Measurements from ENCODE around the gene MPP1. TPM values are rescaled to one million over a fixed set of nuclear protein-coding genes. Genes with fewer than 3 reads are reported as not detected.

The MPP1 gene
- total RNA-seq, 1 donor from 2014 or later = 13.3 TPM

- Mint-ChIP-seq H3K36me3 (ENCODE audit: low read depth) (no peaks in the 10 kb centered on the region), H3K4me1 (ENCODE audit: low read depth) (peaks cover under 1% of the 10 kb centered on the region), H3K4me3 (ENCODE audit: unreplicated experiment) (no peak overlapping the region), H3K9me3 (ENCODE audit: low read depth) (peaks cover 24% of the 10 kb centered on the region), H3K27me3 (ENCODE audit: low read depth) (no peaks in the 10 kb centered on the region), H3K27ac (ENCODE audit: unreplicated experiment) (no peak overlapping the region)
- TF ChIP-seq CTCF (IDR thresholded peaks at IDR 0.05) = no peak
- no peak for DNase-seq (ENCODE audit: low spot score)
These were observed 13.8 kb downstream of the MPP1 start for GRCh38 chrX:154791467-154791866.

GRCh38 chrX:154785716-154786115 is 19.6 kb downstream of the MPP1 start:
- peaks cover 7% of the 10 kb centered on the region for H3K36me3 Mint-ChIP-seq (ENCODE audit: low read depth)
- H3K9me3 Mint-ChIP-seq (ENCODE audit: low read depth) = peaks cover 15% of the 10 kb centered on the region
- no peaks in the 10 kb centered on the region for H3K4me1 Mint-ChIP-seq (ENCODE audit: low read depth)
- no peak overlapping the region for H3K4me3 Mint-ChIP-seq (ENCODE audit: unreplicated experiment)
- H3K27me3 Mint-ChIP-seq (ENCODE audit: low read depth) = no peaks in the 10 kb centered on the region
- no peak for DNase-seq (ENCODE audit: low spot score)
- H3K27ac Mint-ChIP-seq (ENCODE audit: unreplicated experiment) = no peak overlapping the region
- TF ChIP-seq CTCF (IDR thresholded peaks at IDR 0.05) = no peak

- no peak for DNase-seq (ENCODE audit: low spot score)
- Mint-ChIP-seq H3K9me3 (ENCODE audit: low read depth) (peaks cover 11% of the 10 kb centered on the region), H3K27ac (ENCODE audit: unreplicated experiment) (no peak overlapping the region), H3K36me3 (ENCODE audit: low read depth) (peaks cover 7% of the 10 kb centered on the region), H3K4me1 (ENCODE audit: low read depth) (no peaks in the 10 kb centered on the region), H3K4me3 (ENCODE audit: unreplicated experiment) (no peak overlapping the region), H3K27me3 (ENCODE audit: low read depth) (no peaks in the 10 kb centered on the region)
- no peak for TF ChIP-seq CTCF (IDR thresholded peaks at IDR 0.05)
These were observed 20.9 kb downstream of the MPP1 start for GRCh38 chrX:154784149-154784995.

GRCh38 chrX:154780968-154781367 is 24.3 kb downstream of the MPP1 start:
- H3K27me3 Mint-ChIP-seq (ENCODE audit: low read depth) = no peaks in the 10 kb centered on the region
- no peak overlapping the region for H3K27ac Mint-ChIP-seq (ENCODE audit: unreplicated experiment)
- peaks cover 9% of the 10 kb centered on the region for H3K9me3 Mint-ChIP-seq (ENCODE audit: low read depth)
- no peak overlapping the region for H3K4me3 Mint-ChIP-seq (ENCODE audit: unreplicated experiment)
- DNase-seq (ENCODE audit: low spot score) = no peak
- H3K36me3 Mint-ChIP-seq (ENCODE audit: low read depth) = peaks cover 16% of the 10 kb centered on the region
- no peaks in the 10 kb centered on the region for H3K4me1 Mint-ChIP-seq (ENCODE audit: low read depth)
- TF ChIP-seq CTCF (IDR thresholded peaks at IDR 0.05) = no peak

GRCh38 chrX:154779261-154779660 is 26.0 kb downstream of the MPP1 start:
- DNase-seq (ENCODE audit: low spot score) = no peak
- H3K36me3 Mint-ChIP-seq (ENCODE audit: low read depth) = peaks cover 16% of the 10 kb centered on the region
- H3K4me3 Mint-ChIP-seq (ENCODE audit: unreplicated experiment) = no peak overlapping the region
- no peak for TF ChIP-seq CTCF (IDR thresholded peaks at IDR 0.05)
- H3K27me3 Mint-ChIP-seq (ENCODE audit: low read depth) = no peaks in the 10 kb centered on the region
- no peaks in the 10 kb centered on the region for H3K4me1 Mint-ChIP-seq (ENCODE audit: low read depth)
- no peak overlapping the region for H3K27ac Mint-ChIP-seq (ENCODE audit: unreplicated experiment)
- peaks cover 12% of the 10 kb centered on the region for H3K9me3 Mint-ChIP-seq (ENCODE audit: low read depth)
